C4-2B (cell line): ENCODE measurements around the gene NSUN2.

Source experiments
- ZFX ChIP-seq: fragments of 450-650 bp; IDR thresholded peaks from 2 replicates; pipeline ENCODE4 v1.6.1; 2017
- TF ChIP-seq, protein P1 (sequence below): fragments of 450-650 bp; conservative IDR thresholded peaks from 2 replicates; pipeline ENCODE4 v1.5.1; 2017; ENCODE audit warnings: mild to moderate bottlenecking

DNA sequence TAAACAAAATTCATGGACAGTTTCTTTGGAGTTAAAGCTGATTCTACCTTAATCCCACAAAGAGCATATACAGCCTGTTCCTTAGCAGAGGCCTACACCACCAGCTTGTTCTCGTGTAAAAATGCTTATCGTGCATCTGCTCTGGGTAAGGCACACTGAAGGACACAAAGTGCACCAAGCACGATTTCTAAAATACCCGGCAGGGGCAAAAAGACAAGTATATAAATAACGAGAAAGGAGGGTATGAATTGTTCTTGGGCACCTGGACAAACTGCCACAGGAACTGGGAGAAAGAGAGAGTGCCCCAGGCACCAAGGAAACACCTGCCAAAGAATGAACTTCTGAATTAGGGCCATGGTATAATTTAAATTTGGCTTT is 25.3 kb downstream of the NSUN2 start:
- TF ChIP-seq, protein P1, sequence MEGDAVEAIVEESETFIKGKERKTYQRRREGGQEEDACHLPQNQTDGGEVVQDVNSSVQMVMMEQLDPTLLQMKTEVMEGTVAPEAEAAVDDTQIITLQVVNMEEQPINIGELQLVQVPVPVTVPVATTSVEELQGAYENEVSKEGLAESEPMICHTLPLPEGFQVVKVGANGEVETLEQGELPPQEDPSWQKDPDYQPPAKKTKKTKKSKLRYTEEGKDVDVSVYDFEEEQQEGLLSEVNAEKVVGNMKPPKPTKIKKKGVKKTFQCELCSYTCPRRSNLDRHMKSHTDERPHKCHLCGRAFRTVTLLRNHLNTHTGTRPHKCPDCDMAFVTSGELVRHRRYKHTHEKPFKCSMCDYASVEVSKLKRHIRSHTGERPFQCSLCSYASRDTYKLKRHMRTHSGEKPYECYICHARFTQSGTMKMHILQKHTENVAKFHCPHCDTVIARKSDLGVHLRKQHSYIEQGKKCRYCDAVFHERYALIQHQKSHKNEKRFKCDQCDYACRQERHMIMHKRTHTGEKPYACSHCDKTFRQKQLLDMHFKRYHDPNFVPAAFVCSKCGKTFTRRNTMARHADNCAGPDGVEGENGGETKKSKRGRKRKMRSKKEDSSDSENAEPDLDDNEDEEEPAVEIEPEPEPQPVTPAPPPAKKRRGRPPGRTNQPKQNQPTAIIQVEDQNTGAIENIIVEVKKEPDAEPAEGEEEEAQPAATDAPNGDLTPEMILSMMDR = no peak
- TF ChIP-seq ZFX = no peak
